Measurements from ENCODE around the gene TEX11. TPM values are rescaled to one million over a fixed set of nuclear protein-coding genes. Genes with fewer than 3 reads are reported as not detected.
"Not testable (repeated sequence)": the region's sequence is repeated elsewhere in the genome, so short reads cannot be mapped to it uniquely, and the experiment has no call there.

The TEX11 gene
- total RNA-seq, 2 donors from 2014 or later, result 0.75 TPM; not detected in 1

DNA sequence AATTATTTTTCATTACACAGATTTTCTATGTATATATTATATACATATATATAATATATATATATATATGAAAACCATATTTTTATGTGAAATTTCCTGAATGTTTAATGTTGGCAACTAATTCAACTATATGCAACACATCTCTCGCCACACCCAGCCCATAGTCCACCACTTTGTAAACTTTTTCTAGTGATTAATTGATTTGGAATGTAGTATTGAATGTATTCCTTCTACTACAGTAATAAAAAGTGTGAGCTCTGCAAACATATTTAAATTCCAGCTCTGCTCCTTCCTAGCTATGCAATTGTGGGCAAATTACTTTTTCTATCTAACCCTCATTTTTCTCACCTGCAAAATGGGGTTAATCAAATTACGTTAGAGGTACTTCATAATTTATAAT, 187.8 kb downstream of the TEX11 start:
- WGBS, 2 experiments (ENCODE audit: insufficient coverage in 1 of 2, insufficient read length in 1 of 2), result no CpG with 5 or more reads among the region's 2 CpGs

GRCh38 chrX:70711336-70711735, 197.2 kb downstream of the TEX11 start:
- not testable (repeated sequence) for H3K4me3 Mint-ChIP-seq; H3K36me3 ChIP-seq (ENCODE audit: control insufficient read depth, insufficient read depth, low read length); DNase-seq; H3K4me1 ChIP-seq (ENCODE audit: control insufficient read depth, insufficient read depth, low read length); H3K9ac ChIP-seq (ENCODE audit: extremely low read depth, low read length, poor library complexity, severe bottlenecking); H3K36me3 Mint-ChIP-seq (ENCODE audit: low read depth); H3K9me3 ChIP-seq (ENCODE audit: control insufficient read depth, low read length); H3K27me3 Mint-ChIP-seq (ENCODE audit: insufficient read depth); H3K27me3 ChIP-seq (ENCODE audit: control insufficient read depth, insufficient read depth, low read length, poor library complexity, severe bottlenecking); H3K4me3 ChIP-seq (ENCODE audit: low read length); H3K4me1 Mint-ChIP-seq; H3K27ac ChIP-seq (ENCODE audit: low read depth, low read length); H3K27ac Mint-ChIP-seq
- WGBS, 2 experiments (ENCODE audit: insufficient coverage in 1 of 2, insufficient read length in 1 of 2), result 80% methylated on average over 1 of the region's 3 CpGs; no CpG with 5 or more reads in 1 of the 2 experiments
- H3K9me3 Mint-ChIP-seq, result peaks cover 49% of the 10 kb centered on the region

More for the DNA sequence above, 187.8 kb downstream of the TEX11 start:
- Histone ChIP-seq H3K4me3 (ENCODE audit: low read length) (no peak overlapping the region), H3K27ac (ENCODE audit: low read depth, low read length) (no peak overlapping the region), H3K4me1 (ENCODE audit: control insufficient read depth, insufficient read depth, low read length) (no peaks in the 10 kb centered on the region), H3K36me3 (ENCODE audit: control insufficient read depth, insufficient read depth, low read length) (no peaks in the 10 kb centered on the region), H3K27me3 (ENCODE audit: control insufficient read depth, insufficient read depth, low read length, poor library complexity, severe bottlenecking) (no peaks in the 10 kb centered on the region), H3K9ac (ENCODE audit: extremely low read depth, low read length, poor library complexity, severe bottlenecking) (no peak overlapping the region), H3K9me3 (ENCODE audit: control insufficient read depth, low read length) (no peaks in the 10 kb centered on the region)
- Mint-ChIP-seq H3K27me3 (ENCODE audit: insufficient read depth) (no peaks in the 10 kb centered on the region), H3K4me3 (no peak overlapping the region), H3K9me3 (peaks cover 15% of the 10 kb centered on the region), H3K36me3 (ENCODE audit: low read depth) (no peaks in the 10 kb centered on the region), H3K27ac (no peak overlapping the region), H3K4me1 (no peaks in the 10 kb centered on the region)
- no peak for DNase-seq
- no peak for TF ChIP-seq CTCF (conservative IDR thresholded peaks at IDR 0.05)

- no peak for DNase-seq
- 92% methylated on average over 2 to 3 of the region's 3 CpGs for WGBS, 2 experiments (ENCODE audit: insufficient coverage in 1 of 2, insufficient read length in 1 of 2)
- H3K36me3 Mint-ChIP-seq (ENCODE audit: low read depth), result no peaks in the 10 kb centered on the region
- no peak overlapping the region for H3K4me3 Mint-ChIP-seq
- Histone ChIP-seq H3K4me3 (ENCODE audit: low read length) (no peak overlapping the region), H3K27me3 (ENCODE audit: control insufficient read depth, insufficient read depth, low read length, poor library complexity, severe bottlenecking) (no peaks in the 10 kb centered on the region), H3K9ac (ENCODE audit: extremely low read depth, low read length, poor library complexity, severe bottlenecking) (no peak overlapping the region), H3K4me1 (ENCODE audit: control insufficient read depth, insufficient read depth, low read length) (no peaks in the 10 kb centered on the region), H3K36me3 (ENCODE audit: control insufficient read depth, insufficient read depth, low read length) (no peaks in the 10 kb centered on the region), H3K9me3 (ENCODE audit: control insufficient read depth, low read length) (no peaks in the 10 kb centered on the region), H3K27ac (ENCODE audit: low read depth, low read length) (no peak overlapping the region)
- H3K4me1 Mint-ChIP-seq, result no peaks in the 10 kb centered on the region
- H3K27ac Mint-ChIP-seq, result no peak overlapping the region
- TF ChIP-seq CTCF (conservative IDR thresholded peaks at IDR 0.05), result no peak
- H3K9me3 Mint-ChIP-seq, result peaks cover 42% of the 10 kb centered on the region
- H3K27me3 Mint-ChIP-seq (ENCODE audit: insufficient read depth), result no peaks in the 10 kb centered on the region
Measured at GRCh38 chrX:70694339-70695122, 214.0 kb downstream of the TEX11 start.

DNA sequence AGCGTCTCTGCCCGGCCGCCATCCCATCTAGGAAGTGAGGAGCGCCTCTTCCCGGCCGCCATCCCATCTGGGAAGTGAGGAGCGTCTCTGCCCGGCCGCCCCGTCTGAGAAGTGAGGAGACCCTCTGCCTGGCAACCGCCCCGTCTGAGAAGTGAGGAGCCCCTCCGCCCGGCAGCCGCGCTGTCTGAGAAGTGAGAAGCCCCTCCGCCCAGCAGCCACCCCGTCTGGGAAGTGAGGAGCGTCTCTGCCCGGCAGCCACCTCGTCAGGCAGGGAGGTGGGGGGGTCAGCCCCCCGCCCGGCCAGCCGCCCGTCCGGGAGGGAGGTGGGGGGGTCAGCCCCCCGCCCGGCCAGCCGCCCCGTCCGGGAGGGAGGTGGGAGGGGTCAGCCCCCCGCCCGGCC, 229.1 kb downstream of the TEX11 start:
- WGBS, 2 experiments (ENCODE audit: insufficient coverage in 1 of 2, insufficient read length in 1 of 2), result 100% methylated on average over 19 of the region's 33 CpGs; no CpG with 5 or more reads in 1 of the 2 experiments
- not testable (repeated sequence) for H3K27me3 Mint-ChIP-seq (ENCODE audit: insufficient read depth); H3K27ac Mint-ChIP-seq

More for the DNA sequence above, 229.1 kb downstream of the TEX11 start:
- not testable (repeated sequence) for H3K27me3 ChIP-seq (ENCODE audit: control insufficient read depth, insufficient read depth, low read length, poor library complexity, severe bottlenecking); H3K27ac ChIP-seq (ENCODE audit: low read depth, low read length); H3K4me3 ChIP-seq (ENCODE audit: low read length); H3K36me3 Mint-ChIP-seq (ENCODE audit: low read depth); H3K4me1 ChIP-seq (ENCODE audit: control insufficient read depth, insufficient read depth, low read length); H3K9ac ChIP-seq (ENCODE audit: extremely low read depth, low read length, poor library complexity, severe bottlenecking); H3K36me3 ChIP-seq (ENCODE audit: control insufficient read depth, insufficient read depth, low read length); H3K4me1 Mint-ChIP-seq; H3K4me3 Mint-ChIP-seq; DNase-seq; H3K9me3 ChIP-seq (ENCODE audit: control insufficient read depth, low read length)
- peaks cover 47% of the 10 kb centered on the region for H3K9me3 Mint-ChIP-seq

Data from endodermal cell (in vitro differentiated cells).